Glomerular visceral epithelial cell (primary cell): ENCODE results near the gene TRIM4.
"Not testable (repeated sequence)": the region's sequence is repeated elsewhere in the genome, so short reads cannot be mapped to it uniquely, and the experiment has no call there.

ENCODE experiments used
- DNase-seq: peaks from one replicate; pipeline ENCODE4 v3.0.0-alpha.2; 2016; ENCODE audit errors: extremely low spot score

The TRIM4 gene

DNA sequence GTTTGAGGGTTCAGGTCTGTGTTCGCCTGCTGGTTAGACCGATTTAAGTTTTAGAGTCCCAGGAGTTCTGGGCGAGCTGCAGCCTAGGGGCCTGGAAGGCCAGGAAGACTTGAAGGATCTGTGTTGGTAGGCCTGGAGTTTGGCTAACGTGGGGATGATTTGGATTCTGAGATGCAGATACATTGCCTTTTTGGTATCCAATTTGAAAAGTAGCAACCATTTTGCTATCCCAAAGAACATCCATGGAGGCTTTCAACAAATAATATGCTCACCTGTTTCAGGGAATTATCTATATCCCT lies 433 bp upstream of the TRIM4 start:
- DNase-seq, result no peak

DNA sequence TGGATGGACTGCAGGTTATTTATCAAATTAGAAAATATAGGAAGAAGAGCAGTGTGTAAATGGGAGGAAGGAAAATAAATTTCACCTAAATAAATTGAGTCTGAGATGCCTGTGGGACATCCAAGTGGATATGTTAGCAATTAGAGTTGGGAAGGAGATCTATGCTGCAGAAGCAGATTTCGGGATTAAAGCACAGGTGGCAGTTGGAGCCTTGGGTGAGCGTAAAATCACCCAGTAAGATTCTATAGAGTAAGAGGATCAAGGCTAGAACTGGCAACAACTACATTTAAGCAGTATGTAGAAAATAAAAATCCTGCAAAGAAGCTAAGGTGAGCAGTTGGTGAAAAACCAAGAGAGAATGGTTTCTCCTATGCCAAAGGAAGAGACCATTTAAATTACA lies 8.4 kb downstream of the TRIM4 start:
- no peak for DNase-seq

DNA sequence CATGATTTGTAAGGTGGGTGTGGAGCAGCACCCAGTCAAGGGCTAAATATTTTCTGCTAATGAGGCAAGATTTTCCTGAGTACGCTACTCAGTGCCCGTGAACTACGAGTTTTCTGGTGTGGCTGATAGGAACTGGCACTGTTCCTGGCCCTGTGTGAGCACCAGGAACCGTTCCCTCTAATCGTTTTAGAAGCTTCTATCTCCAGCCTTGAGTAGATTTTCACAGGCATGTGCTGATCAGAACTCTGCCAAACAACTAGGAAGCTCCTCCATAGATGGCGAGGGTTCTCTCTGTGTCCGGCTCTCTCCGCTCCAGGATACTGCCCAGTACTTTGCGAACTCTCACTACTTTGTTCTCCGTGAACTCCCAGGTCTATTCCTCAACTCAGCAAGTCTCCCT lies 17.7 kb downstream of the TRIM4 start:
- DNase-seq, result no peak

DNA sequence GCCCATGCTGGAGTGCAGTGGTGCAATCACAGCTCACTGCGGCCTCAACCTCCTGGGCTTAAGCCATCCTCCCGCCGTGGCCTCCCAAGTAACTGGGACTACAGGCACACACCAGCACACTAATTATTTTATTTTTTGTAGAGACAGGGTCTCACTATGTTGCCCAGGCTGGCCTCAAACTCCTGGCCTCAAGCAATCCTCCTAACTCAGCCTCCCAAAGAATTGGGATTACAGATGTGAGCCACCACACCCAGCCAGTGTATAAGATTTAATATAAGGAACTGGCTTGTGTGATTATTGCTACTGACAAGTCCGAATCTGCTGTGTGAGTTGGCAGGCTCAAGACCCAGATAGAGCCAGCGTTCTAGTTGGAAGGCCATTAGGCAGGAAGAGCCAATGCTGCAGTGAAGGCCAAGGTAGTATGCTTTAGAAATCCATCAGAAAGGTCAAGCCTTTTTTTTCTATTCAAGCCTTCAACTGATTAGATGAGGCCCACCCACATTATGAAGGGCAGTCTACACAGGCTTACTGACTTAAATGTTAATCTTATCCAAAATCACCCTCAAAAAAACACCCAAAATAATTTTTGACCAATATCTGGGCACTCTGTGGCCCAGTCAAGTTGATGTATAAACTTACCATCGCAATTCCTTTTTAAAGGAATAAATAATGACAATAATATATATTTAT lies 19.4 kb downstream of the TRIM4 start:
- no peak for DNase-seq

DNA sequence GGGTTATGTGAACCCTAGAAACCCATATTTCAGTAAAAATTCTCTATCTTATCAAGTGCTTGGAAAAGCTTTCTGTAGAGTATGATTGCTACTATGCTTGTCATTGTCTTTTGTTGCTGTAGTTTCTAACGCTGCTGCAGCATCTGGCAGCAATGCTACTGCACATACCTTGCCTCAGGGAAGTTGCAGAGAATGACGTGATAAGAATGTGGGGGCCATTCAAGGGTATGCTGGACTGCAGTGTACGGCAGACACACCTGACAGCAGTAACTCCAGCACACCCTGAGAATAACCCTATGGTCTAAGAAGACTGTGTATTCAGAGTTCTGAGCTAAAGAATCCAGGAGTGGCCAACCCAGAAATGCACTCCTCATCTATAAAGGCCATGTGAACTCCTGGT lies 20.5 kb downstream of the TRIM4 start:
- no peak for DNase-seq

DNA sequence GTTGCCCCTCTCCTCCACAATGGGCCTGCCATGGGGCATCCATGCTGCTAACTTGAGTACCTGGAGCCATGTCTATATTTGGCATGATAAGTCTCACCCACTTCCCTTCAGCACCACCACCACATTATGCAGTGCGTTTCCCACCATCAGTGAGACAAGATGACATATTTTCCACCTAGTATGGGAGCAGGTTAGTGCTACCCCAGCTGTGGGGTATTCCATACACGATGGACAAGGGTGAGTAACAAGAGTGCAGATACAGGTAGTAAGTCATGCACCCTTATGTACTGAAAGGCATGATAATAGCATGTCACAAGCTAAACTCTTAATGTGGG lies 21.3 kb downstream of the TRIM4 start:
- DNase-seq, result no peak

DNA sequence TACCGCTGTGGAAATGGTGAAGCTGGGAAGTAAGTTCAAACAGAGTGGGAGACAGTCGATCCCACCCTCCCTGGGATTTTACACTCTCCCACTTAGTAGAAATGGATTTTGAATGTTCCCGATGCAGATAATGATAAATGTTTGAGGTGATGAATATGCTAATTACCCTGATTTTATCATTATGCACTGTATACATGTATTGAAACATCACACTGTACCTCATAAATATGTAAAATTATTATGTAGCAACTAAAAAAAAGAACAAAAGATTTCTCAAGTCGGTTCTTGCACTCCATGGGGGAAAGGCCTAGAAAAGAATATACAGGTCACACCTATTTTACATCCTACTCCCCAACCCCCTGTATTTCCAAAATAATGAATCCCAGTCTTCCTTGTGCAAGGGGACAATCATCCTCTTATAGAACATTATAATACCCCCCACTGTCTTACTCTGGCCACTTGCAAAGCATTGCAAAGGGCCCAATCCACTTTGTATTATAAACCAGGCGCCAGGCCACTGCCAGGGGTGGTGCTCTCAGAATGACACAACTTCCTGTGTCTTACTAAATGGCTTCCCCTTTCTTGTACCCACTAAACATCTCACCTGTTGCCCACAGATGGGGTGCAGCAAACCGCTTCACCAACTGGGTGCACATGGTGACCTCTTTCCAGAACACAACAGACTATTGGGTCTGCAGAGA lies 21.9 kb downstream of the TRIM4 start:
- no peak for DNase-seq

DNA sequence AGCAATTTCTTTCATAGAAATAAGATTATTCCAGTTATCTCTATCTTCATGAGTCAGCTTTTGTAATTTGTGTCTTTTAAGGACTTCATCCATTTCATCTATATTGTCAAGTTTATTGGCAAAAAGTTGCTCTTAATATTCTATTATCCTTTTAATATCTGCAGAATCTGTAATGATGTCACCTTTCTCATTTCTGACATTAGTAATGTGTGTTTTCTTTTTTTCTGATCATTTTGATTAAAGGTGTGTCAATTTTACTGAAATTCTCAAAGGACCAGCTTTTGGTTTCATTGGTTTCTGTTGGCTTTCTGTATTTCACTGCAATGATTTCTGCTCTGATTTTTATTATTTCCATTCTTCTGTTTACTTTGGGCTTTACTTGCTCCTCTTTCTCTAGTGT lies 24.6 kb downstream of the TRIM4 start:
- no peak for DNase-seq

DNA sequence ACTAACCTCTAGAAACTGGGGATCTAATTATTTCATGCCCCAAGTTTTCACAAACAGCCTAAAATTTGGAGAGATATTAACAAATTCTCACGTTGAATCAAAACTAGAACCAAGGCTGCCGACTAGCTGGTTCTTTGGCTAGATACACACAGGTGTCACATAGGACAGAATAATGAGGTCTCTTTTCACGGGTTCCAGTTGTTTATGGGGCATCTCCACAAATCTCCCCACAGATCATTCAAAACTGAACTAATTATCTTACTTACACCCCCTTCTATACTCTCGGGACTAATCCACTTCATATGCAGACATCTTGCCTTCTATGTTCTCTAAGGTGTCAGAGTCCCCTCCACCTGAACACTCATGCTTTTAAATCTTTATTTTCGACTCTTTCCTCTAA lies 26.1 kb downstream of the TRIM4 start:
- no peak for DNase-seq

DNA sequence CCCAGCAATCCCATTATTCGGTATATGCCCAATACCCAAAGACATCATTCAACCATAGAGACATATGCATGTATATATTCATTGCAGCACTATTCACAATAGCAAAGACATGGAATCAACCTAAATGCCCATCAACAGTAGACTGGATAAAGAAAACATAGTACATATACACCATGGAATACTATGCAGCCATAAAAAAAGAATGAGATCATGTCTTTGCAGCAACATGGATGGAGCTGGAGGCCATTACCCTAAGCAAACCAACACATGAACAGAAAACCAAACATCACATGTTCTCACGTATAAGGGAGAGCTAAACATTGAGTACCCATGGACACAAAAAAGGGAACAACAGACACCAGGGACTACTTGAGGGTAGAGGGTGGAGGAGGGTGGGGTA lies 29.0 kb downstream of the TRIM4 start:
- DNase-seq, result not testable (repeated sequence)

DNA sequence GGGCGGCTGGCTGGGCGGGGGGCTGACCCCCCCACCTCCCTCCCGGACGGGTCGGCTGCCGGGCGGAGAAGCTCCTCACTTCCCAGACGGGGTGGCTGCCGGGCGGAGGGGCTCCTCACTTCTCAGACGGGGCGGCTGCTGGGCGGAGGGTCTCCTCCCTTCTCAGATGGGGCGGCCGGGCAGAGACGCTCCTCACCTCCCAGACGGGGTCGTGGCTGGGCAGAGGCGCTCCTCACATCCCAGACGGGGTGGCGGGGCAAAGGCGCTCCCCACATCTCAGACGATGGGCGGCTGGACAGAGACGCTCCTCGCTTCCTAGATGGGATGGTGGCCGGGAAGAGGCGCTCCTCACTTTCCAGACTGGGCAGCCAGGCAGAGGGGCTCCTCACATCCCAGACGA lies 31.0 kb downstream of the TRIM4 start:
- DNase-seq, result not testable (repeated sequence)

DNA sequence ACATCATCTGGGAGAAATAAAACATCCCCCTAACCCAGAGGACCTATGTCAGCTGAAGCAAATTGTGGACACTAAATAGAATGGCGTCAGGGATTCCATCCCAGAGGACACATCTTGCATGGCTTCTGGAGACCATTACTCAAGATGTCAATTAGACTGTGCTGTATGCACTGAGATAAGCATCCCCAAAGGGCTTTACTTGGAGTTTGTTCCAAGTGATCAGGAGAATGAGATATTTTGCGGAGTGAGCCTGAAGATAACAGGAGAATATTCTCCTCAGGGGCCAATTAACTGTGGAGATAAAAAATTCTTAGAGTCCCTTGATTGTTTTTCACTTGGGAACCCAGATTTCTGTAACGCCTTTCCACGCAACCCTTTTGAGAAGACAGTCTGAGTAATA lies 38.0 kb downstream of the TRIM4 start:
- no peak for DNase-seq

DNA sequence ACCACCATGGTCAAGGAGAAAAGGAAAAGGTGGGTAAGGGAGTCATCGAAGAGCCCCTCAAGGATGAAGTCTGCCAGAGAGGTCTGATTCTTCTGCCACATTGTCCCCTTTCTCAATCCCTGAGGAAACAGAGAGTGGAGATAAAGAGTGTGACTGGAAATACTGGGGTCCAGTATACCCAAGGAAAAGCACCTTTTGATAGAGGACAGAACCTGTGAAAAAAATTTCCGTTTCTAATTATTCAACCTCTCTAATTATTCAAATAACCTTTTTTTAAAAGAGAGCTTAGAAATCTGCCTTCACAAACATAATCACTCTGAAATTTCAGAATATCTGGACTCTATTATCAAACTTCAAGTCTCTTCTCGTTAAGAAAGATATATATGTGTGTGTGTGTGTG lies 42.4 kb downstream of the TRIM4 start, which contains the start of gene OR2AE1:
TSS of gene OR2AE1 (minus strand) at position 101 of the 400 bp plus-strand sequence. CDS start at position 101, 0 bp downstream.
- no peak for DNase-seq

DNA sequence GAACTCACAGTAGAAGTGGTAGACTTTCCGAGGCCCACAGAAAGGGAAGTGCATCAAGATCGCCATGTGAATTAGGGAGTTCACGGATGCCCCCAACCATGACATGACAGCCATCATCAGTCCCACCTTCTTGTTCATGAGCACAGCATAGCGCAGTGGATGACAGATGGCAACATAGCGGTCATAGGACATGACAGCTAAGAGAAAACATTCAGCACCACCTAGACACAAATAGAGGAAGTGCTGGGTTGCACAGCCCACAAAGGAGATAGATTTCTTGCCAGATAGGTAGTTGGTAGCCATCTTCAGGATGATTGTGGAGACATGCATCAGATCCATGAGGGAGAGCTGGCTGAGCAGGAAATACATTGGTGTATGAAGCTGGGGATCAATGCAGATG lies 42.8 kb downstream of the TRIM4 start:
- no peak for DNase-seq

DNA sequence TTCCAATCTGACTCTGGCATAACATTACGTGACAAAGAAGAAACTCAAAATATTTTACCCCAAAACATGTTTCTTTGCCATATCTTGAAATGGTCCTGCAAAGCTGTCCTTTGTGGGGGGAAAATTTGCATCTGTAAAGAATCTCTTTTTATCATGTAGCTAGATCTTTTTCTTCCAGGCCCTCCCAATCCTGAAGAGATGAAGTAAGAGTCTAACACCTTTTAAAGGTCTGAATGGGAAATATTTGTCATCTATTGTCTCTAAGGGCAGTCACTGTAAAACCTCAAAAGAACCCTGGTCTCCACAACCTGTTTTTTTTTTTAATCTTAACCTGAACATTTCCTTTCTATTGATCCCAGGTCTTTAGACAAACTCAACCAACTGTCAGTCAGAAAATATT lies 51.1 kb downstream of the TRIM4 start:
- no peak for DNase-seq

DNA sequence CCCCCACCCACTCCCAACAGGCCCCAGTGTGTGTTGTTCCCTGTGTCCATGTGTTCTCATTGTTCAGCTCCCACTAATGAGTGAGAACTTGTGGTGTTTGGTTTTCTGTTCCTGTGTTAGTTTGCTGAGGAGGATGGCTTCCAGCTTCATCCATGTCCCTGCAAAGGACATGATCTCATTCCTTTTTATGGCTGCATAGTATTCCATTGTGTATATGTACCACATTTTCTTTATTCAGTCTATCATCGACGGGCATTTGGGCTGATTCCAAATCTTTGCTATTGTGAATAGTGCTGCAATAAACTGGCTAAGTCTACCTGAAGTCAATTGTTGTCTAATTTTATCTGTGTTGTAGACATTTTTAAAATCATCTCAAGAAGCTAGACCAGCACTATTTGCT lies 51.9 kb downstream of the TRIM4 start:
- not testable (repeated sequence) for DNase-seq

DNA sequence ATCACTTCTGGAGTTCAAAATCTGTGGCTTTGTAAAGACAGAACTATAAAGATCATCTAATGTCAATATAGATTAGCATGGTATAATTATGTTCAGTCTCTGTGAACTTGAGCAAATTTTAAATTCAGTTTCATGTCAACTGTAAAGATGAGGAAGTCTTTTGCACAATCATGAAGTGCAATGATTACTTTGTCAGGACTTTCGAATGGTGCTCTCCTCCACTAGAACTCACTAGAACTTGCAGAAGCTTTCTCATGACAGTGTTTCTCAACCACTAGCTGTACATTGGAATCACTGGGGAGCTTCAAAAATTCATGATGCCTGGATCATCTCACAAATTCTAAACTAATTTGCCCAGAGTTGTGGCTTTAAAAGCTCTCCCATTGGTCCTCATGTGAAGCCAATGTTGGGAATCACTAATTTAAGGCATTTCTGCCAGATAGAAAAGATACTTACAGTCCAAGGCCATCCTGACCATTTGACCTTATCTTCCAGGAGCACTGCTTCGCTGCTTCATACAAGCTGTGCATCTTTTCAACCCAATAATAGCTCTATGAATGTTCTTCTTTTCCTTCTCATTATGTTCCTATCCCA lies 55.4 kb downstream of the TRIM4 start:
- no peak for DNase-seq

DNA sequence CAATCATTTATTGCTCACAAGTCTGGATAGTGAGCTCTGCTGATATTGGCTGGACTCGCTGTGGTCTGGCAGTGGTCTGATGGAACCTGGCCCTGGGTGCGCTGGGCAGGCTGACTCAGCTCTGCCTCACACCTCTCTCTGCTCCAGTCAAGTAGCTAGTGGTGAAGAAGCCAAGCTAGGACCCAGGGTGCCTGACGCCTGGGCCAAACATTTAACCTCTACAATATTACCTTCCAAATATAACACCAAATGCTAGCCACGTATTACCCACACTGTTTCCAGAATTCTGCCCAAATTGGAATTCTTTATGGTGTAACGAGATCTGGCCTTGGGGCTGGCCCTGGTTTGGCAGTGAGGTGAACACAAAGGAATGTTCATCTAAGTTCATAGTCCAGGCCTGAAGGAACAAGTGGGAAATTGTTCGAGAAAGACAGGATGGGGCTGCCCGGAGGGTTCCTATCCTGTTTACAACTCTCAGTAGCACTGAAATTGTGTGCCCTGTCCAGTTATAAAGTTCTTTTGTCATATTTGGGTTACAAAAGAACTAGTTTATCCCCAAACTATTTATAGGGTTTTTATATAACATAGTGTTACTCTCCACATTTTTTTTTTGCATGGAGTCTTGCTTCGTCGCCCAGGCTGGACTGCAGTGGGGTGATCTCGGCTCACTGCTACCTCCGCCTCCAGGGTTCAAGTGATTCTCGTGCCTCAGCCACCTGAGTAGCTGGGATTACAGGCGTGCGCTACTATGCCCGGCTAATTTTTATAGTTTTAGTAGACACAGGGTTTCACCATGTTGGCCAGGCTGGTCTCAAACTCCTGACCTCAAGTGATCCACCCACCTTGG lies 58.8 kb downstream of the TRIM4 start:
- peak; percentile 87 for DNase-seq

DNA sequence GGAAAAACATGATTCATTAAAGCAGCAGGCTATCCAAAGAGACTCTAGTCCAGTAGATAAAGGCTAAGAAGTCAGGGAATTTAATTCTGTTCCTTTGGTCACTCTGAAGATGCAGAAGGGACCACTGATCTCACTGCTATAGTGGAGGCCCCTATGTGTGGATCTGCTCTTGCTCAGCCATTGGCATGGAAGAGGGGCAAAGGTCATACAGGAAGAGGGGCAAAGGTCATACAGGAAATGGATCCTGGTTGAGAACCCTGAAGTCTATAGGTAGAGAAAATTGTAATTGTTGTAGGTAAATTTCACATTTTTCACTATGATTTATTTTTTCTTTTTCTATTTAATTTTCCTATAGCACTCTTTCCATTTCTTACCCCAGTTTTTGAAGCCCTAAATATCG lies 64.1 kb downstream of the TRIM4 start:
- no peak for DNase-seq

DNA sequence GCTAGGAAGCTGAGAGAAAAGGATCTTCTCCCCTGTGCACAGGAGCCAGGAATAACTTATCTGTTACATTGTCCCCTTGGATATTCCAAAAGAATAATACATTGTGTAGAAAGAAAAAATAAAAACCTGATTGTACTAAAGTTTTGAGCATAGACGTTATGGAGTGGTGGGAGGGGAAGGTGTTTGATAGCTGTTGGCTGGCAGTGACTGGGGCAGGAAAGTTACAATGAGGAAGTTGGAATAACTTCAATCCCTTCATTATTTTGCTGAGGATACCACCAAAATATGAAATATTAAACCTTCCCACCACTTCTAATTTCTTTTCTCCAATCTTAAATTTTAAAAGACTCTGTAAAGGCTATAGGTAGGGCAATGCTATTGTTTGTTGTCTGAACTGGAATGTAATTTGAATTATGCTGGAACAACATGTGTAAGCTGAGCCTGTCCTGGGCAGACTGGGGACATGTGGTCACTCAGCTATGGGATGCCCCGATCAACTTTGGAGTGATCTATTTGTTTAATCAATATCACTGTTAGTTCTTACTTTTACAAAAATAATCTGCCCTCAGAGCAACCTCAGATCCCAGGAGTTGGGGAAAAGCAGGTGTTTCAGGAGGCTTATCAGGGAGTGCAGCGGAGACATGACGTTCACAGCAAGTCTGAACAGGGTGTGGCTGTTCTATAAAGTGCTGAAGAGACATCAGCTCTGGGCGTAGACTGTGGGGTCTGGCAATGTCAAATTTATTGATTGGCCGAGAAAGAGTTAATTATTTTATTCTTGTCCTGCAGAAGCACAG lies 70.7 kb downstream of the TRIM4 start:
- no peak for DNase-seq

DNA sequence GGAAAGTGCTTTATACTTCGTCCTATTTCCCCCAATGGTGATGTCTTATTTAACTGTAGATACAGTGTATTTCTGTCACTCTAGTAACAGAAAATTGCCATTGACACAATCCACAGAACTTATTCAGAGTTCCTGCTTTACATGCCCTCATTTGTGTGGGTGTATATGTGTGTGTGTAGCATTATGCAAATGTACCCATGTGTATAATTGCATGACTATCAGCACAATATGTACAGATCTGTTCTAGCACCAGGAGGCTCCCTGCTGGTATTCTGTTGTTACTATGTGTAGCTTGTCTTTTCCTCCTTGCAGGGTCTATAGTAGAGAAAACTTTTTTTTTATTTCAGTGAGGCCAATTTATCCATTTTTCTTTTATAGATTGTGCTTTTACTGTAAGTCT lies 75.0 kb downstream of the TRIM4 start:
- no peak for DNase-seq

DNA sequence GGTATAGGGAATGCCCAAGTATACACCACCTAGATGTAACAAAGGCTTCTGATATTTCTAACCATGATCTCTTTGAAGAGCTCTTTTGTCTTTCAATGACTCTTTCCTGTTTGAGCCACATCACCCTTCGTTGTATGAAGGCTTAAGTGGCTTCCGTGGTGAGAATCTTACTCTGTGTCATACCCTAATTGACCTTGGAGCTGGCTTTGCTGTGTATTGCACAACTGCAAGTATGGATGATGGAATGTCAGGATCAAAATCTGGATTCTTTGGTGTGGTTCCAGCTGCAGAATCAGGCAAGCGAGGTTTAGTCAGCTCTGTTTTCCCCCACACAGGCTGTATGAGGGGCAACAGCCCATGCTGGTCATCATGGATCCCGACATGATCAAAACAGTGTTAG lies 75.5 kb downstream of the TRIM4 start:
- DNase-seq, result peak; percentile 20
